ENCODE measurements around the gene ZFAND3. TPM values are rescaled to one million over a fixed set of nuclear protein-coding genes. Genes with fewer than 3 reads are reported as not detected.

ZFAND3 gene
- total and polyA plus RNA-seq, 2 donors (not counting 1 experiment from before 2014, with no cell fraction given), result 13.5 to 58.3 TPM

GRCh38 chr6:37974943-37975342 is 155.4 kb downstream of the ZFAND3 start:
- DNase-seq (no peak), ATAC-seq (ENCODE audit: low read depth) (no peak)
- Histone ChIP-seq H4K20me1 (ENCODE audit: control insufficient read depth, insufficient read depth, low read length, poor library complexity, severe bottlenecking) (peaks cover 50% of the 10 kb centered on the region), H3K9ac (ENCODE audit: low read length) (no peak overlapping the region), H3K4me1 (ENCODE audit: control insufficient read depth in 2 of 2, insufficient read depth in 2 of 2, low read length in 2 of 2) (peaks cover 4 to 22% of the 10 kb centered on the region in 2 donors), H2AFZ (ENCODE audit: insufficient read depth, low read depth, low read length, poor library complexity, severe bottlenecking) (no peak overlapping the region), H3K27me3 (replicated peaks in 1 of 4; ENCODE audit: control extremely low read depth in 1 of 4, control insufficient read depth in 3 of 4, insufficient read depth in 4 of 4, low read length in 3 of 4) (no peaks in the 10 kb centered on the region), H3K4me2 (replicated peaks; ENCODE audit: low read depth, low read length, poor library complexity, severe bottlenecking) (no peak overlapping the region), H3K4me3 (ENCODE audit: control extremely low read depth in 1 of 5, extremely low read depth in 1 of 5, insufficient read depth in 1 of 5, low read depth in 2 of 5, low read length in 4 of 5) (no peak overlapping the region), H3K9me3 (ENCODE audit: control extremely low read depth in 1 of 3, control insufficient read depth in 2 of 3, insufficient read depth in 1 of 3, low read length in 2 of 3) (peaks cover 5 to 27% (median 25%) of the 10 kb centered on the region in 3 donors), H3K79me2 (ENCODE audit: control insufficient read depth, insufficient read depth, low read length) (peaks cover 77% of the 10 kb centered on the region), H3K36me3 (replicated peaks in 1 of 2; ENCODE audit: control extremely low read depth in 1 of 2, control insufficient read depth in 1 of 2, extremely low read depth in 1 of 2, insufficient read depth in 2 of 2, low read length in 1 of 2) (peaks cover 0 to 3% of the 10 kb centered on the region in 2 experiments), H3K27ac (ENCODE audit: low read length in 2 of 2) (no peak overlapping the region)
- Mint-ChIP-seq H3K4me3 (no peak overlapping the region), H3K27me3 (no peaks in the 10 kb centered on the region), H3K4me1 (peaks cover 49% of the 10 kb centered on the region), H3K27ac (no peak overlapping the region), H3K9me3 (ENCODE audit: insufficient read depth) (peaks cover 3% of the 10 kb centered on the region)
- TF ChIP-seq CTCF (IDR thresholded peaks at IDR 0.05) (no peak), EZH2 (IDR thresholded peaks at IDR 0.05; ENCODE audit: borderline replicate concordance, insufficient read depth, low read depth, low read length, poor library complexity, severe bottlenecking) (no peak)
- intact Hi-C loops (cut with micrococcal nuclease), result no loop called here
- POLR2A ChIA-PET, result no interaction called here
- no CpG with 5 or more reads among the region's 1 CpG for WGBS (ENCODE audit: insufficient coverage)
- CTCF ChIA-PET, result no interaction called here

GRCh38 chr6:37977715-37978114 is 158.2 kb downstream of the ZFAND3 start:
- POLR2A ChIA-PET, result no interaction called here
- no peak overlapping the region for H2AFZ ChIP-seq (ENCODE audit: insufficient read depth, low read depth, low read length, poor library complexity, severe bottlenecking)
- no peak overlapping the region for H3K4me2 ChIP-seq (replicated peaks; ENCODE audit: low read depth, low read length, poor library complexity, severe bottlenecking)
- no peak for TF ChIP-seq EZH2 (IDR thresholded peaks at IDR 0.05; ENCODE audit: borderline replicate concordance, insufficient read depth, low read depth, low read length, poor library complexity, severe bottlenecking)
- no peak for TF ChIP-seq CTCF (IDR thresholded peaks at IDR 0.05)
- no peak overlapping the region for H3K27ac ChIP-seq (ENCODE audit: low read length in 2 of 2)
- Mint-ChIP-seq H3K27ac (no peak overlapping the region), H3K9me3 (ENCODE audit: insufficient read depth) (peaks cover 3% of the 10 kb centered on the region), H3K4me1 (peaks cover 54% of the 10 kb centered on the region), H3K27me3 (no peaks in the 10 kb centered on the region), H3K4me3 (no peak overlapping the region)
- intact Hi-C loops (cut with micrococcal nuclease), result no loop called here
- peaks cover 0 to 3% of the 10 kb centered on the region in 2 experiments for H3K36me3 ChIP-seq (replicated peaks in 1 of 2; ENCODE audit: control extremely low read depth in 1 of 2, control insufficient read depth in 1 of 2, extremely low read depth in 1 of 2, insufficient read depth in 2 of 2, low read length in 1 of 2)
- H3K9ac ChIP-seq (ENCODE audit: low read length), result no peak overlapping the region
- peaks cover 91% of the 10 kb centered on the region for H3K79me2 ChIP-seq (ENCODE audit: control insufficient read depth, insufficient read depth, low read length)
- H3K4me1 ChIP-seq (ENCODE audit: control insufficient read depth in 2 of 2, insufficient read depth in 2 of 2, low read length in 2 of 2), result peaks cover 21 to 30% of the 10 kb centered on the region in 2 donors
- peaks cover 5 to 25% (median 22%) of the 10 kb centered on the region in 3 donors for H3K9me3 ChIP-seq (ENCODE audit: control extremely low read depth in 1 of 3, control insufficient read depth in 2 of 3, insufficient read depth in 1 of 3, low read length in 2 of 3)
- H4K20me1 ChIP-seq (ENCODE audit: control insufficient read depth, insufficient read depth, low read length, poor library complexity, severe bottlenecking), result peaks cover 56% of the 10 kb centered on the region
- DNase-seq (no peak), ATAC-seq (ENCODE audit: low read depth) (no peak)
- CTCF ChIA-PET, result interaction anchor here (0.6 to 0.7 kb wide), 2 partner anchors 71 to 195 kb away, joined by 3 read pairs; no protein-coding TSS in a partner anchor
- H3K27me3 ChIP-seq (replicated peaks in 1 of 4; ENCODE audit: control extremely low read depth in 1 of 4, control insufficient read depth in 3 of 4, insufficient read depth in 4 of 4, low read length in 3 of 4), result no peaks in the 10 kb centered on the region
- H3K4me3 ChIP-seq (ENCODE audit: control extremely low read depth in 1 of 5, extremely low read depth in 1 of 5, insufficient read depth in 1 of 5, low read depth in 2 of 5, low read length in 4 of 5), result no peak overlapping the region
- 94% methylated on average over 3 of the region's 3 CpGs for WGBS (ENCODE audit: insufficient coverage)
